HG03175 (cell line): ENCODE data around the gene ZSCAN5B.
"Not testable (repeated sequence)": the region's sequence is repeated elsewhere in the genome, so short reads cannot be mapped to it uniquely, and the experiment has no call there.

ENCODE experiments used
- ATAC-seq: cut with Tn5 transposase; IDR thresholded peaks from one replicate; pipeline ENCODE4 v1.9.1; 2021; ENCODE audit warnings: mild to moderate bottlenecking, moderate library complexity; ENCODE audit not compliant: unreplicated experiment

Gene ZSCAN5B

GRCh38 chr19:56197646-56198045, at the start of gene ZSCAN5B:
Gene ZSCAN5B, minus strand, starts transcription at chr19:56197783. Its CDS starts 4,731 bp downstream, at chr19:56193052.
- ATAC-seq = not testable (repeated sequence)

GRCh38 chr19:56245764-56246163, 48.2 kb upstream of the ZSCAN5B start:
- ATAC-seq = not testable (repeated sequence)

- ATAC-seq = no peak
These were observed 47.6 kb upstream of the ZSCAN5B start for GRCh38 chr19:56245121-56245740.

GRCh38 chr19:56223481-56223880, 25.9 kb upstream of the ZSCAN5B start:
- no peak for ATAC-seq

GRCh38 chr19:56222901-56223300, 25.3 kb upstream of the ZSCAN5B start:
- ATAC-seq = no peak

- ATAC-seq = no peak
These were observed 24.3 kb upstream of the ZSCAN5B start for GRCh38 chr19:56221851-56222250.

- not testable (repeated sequence) for ATAC-seq
These were observed 23.9 kb upstream of the ZSCAN5B start for GRCh38 chr19:56221442-56221841.

GRCh38 chr19:56218961-56219360, 21.4 kb upstream of the ZSCAN5B start:
- no peak for ATAC-seq

- ATAC-seq = no peak
These were observed 19.7 kb upstream of the ZSCAN5B start for GRCh38 chr19:56217039-56217949.

- ATAC-seq = no peak
These were observed 14.1 kb upstream of the ZSCAN5B start for GRCh38 chr19:56211718-56212117.

GRCh38 chr19:56210036-56210435, 12.5 kb upstream of the ZSCAN5B start:
- not testable (repeated sequence) for ATAC-seq

GRCh38 chr19:56209091-56209490, 11.5 kb upstream of the ZSCAN5B start:
- ATAC-seq = no peak

GRCh38 chr19:56207581-56207980, 10.0 kb upstream of the ZSCAN5B start:
- not testable (repeated sequence) for ATAC-seq

- no peak for ATAC-seq
These were observed 4.4 kb upstream of the ZSCAN5B start, which contains the start of gene ZSCAN5C for GRCh38 chr19:56201973-56202372. Gene ZSCAN5C, plus strand, starts transcription at chr19:56202273. Its CDS starts 3,641 bp downstream, at chr19:56205914.

GRCh38 chr19:56199687-56200086, 2.1 kb upstream of the ZSCAN5B start:
- no peak for ATAC-seq

GRCh38 chr19:56193981-56194640, 3.5 kb downstream of the ZSCAN5B start:
- no peak for ATAC-seq

- ATAC-seq = no peak
These were observed 5.9 kb downstream of the ZSCAN5B start for GRCh38 chr19:56191711-56192110.

- ATAC-seq = no peak
These were observed 6.5 kb downstream of the ZSCAN5B start for GRCh38 chr19:56191115-56191514.

GRCh38 chr19:56189785-56190184, 7.8 kb downstream of the ZSCAN5B start:
- ATAC-seq = no peak

- ATAC-seq = no peak
These were observed 19.9 kb downstream of the ZSCAN5B start for GRCh38 chr19:56177564-56178243.

- no peak for ATAC-seq
These were observed 20.7 kb downstream of the ZSCAN5B start for GRCh38 chr19:56176881-56177280.
